PFSK-1 (cell line): ENCODE measurements around the gene TMEM169.

Source experiments
- POLR2AphosphoS5 ChIP-seq: IDR thresholded peaks from 2 replicates; pipeline ENCODE4 v1.6.1; 2012; ENCODE audit warnings: low read depth, mild to moderate bottlenecking, control low read depth, low read length, moderate library complexity
- TAF1 ChIP-seq: IDR thresholded peaks from 2 replicates; pipeline ENCODE4 v1.6.1; 2012; ENCODE audit warnings: low read length, control low read depth, borderline replicate concordance; ENCODE audit not compliant: insufficient read depth

DNA sequence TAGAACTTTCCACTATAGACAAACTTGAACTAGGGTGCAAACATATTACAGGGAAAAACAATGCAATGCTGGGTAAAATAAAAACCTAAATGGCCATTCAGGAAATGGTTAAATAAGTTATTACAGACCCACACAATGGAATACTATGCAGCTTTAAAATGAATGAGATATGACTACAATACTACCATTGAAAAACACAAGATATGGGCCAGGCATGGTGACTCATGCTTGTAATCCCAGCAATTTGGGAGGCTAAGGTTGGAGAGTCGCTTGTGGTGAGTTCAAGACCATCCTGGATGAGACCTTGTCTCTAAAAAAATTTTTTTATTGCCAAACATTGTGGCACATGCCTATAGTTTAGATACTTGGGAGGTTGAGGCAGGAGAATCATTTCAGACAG lies 6.9 kb upstream of the TMEM169 start:
- no peak for TF ChIP-seq TAF1
- TF ChIP-seq POLR2AphosphoS5: no peak
